NCI-H2171 (cell line): ENCODE results near the gene CAPNS1.

Experiments
- DNase-seq: peaks from one replicate; lab custom pipeline; 2025; lab: John Stamatoyannopoulos, UW

CAPNS1 gene

DNA sequence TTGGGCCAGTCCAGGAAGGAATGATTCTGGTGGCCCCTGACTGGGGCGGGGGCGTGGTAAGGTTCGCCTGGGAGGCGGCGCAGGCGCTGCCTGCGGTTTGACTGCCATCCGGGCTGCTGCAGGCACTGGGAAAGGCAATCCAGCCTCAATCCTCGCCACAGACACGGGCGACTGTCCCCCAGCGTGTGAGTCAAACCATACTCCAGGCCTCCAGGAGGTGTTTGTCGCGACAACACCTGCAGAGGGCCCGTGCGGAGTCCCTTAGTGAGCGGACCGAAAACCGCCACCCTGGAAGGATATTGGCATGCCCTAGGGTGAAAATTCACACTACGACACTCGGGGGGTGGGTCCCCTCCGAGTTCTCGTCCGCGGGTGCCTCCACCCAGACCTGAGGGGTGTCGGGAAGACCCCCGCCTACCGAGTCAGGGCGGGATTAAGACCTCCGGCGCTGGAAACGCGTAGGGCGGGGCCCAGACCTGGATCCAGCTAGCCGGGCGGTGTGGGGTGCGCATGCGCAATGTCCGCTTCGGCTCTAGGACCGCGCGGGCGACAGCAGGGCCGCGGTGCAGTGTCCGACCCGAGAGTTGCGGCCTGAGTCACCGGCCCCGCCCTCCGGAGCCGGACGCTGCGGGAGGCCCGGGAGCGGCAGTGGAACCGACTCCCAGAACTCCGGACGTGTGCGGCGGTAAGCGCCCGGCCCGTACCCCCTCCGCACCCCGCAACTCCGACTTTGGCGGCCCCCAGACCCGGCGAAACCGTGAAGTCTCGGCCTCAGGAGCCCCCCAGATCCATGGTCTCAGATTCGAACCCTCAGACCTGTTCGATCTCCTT, at the start of gene CAPNS1:
TSS of gene CAPNS1 (plus strand) at position 594 of the 831 bp plus-strand sequence. CDS start 946 bp downstream, outside the sequence.
- peak; percentile 90 for DNase-seq

DNA sequence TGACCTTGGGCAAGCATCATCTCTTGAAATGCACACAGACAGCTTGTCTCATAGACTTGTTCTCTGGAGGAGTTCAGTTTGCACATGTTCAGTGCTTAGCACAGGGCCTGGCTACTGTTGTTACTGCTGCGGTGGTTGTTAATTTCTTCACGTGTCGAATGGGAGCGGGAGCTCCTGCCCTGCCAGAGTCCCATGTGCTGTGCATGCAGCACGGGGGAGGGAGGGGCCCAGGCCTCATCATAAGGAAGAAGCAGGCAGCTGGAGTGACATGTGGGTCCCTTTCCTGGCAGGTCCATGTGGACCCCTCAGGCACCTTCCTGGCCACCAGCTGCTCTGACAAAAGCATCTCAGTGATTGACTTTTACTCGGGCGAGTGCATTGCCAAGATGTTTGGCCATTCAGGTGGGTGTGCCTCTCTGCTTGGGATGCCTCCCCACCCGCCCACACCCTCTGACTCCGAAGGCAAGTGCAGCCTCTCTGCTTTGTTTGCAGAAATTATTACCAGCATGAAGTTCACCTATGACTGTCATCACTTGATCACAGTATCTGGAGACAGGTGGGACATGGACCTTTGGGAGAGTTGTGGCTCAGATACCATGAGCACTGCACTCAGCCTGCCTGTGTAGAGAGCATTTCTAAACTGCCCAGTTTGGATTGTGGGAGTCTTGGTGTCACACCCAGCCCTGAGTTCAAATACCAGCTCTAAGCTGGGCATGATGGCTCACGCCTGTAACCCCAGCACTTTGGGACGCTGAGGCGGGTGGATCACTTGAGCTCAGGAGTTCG, 48.8 kb upstream of the CAPNS1 start:
- DNase-seq: no peak

DNA sequence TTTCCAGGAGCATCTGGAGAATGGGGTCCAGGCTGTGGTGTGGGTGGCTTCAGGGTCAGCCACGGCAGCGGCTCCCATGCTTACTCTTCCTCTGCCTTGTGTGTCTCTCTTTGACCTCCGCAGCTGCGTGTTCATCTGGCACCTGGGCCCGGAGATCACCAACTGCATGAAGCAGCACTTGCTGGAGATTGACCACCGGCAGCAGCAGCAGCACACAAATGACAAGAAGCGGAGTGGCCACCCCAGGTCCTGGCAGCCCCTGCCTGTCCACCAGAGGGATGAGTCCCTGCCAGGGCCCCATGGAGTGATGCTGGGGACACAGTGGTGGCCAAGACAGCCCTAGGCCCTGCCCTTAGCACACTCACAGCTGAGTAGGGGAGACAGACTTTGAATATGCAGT, 47.3 kb upstream of the CAPNS1 start:
- no peak for DNase-seq

DNA sequence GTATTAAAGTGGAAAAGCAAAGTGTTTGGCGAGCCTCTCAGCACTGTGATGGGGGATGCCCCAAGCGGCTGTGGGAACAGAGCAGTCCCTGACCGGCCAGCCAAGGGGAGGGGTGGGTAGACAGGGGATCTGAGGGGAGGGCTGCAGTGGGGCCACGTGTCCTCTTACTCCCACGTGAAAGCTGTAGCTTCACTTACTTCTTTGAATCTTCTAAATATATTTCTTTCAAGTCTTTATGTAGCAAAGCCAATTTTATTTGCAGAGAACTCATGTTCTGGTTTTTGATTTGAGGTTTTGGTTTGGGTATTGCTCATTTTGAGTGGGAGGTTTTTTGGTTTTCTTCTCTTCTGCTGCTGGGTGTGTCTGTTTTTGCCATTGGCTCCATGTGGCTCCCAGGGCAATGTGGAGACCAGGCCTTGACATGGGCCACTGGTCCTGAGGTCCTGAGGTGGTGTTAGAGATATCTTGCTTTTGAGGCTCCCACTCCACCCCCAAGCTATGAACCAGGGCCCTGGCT, 46.7 kb upstream of the CAPNS1 start:
- DNase-seq: no peak

DNA sequence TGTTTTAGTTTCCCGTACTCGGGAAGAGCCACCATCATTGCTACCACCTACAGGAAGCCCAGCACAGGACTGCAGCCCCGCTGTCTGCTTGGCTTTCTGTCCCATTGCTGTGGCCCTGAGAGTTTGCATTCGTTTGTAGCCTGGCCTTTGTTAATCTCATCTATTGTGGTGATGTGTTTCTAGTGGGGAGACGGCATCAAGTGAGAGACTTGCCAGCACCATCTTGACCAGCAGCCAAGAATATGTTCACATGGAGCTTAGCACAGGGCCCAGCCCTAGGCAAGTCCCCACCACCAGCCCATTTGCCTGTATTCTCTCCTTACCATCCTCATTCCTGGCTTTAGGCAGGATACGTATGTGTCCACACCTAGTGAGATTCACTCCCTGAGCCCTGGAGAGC, 46.2 kb upstream of the CAPNS1 start:
- DNase-seq: no peak

DNA sequence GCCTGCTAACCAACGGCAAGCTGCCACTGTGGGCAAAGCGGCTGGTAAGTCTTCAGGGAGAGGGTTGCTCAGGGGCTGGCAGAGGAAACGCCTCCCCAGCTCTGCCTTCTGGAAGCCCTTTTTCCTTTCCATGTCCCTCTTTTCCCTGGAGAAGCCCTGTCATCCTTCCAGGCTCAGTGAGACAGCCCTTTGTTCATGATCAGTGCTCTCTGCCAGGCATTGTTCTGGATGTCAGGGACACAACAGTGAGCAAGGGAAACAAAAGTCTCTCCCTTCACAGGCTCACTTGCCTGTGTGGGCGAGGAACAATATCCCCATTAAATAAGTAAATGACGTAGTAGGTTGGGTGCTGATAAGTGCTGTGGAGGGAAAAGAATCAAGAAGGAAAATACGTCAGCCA, 42.8 kb upstream of the CAPNS1 start:
- no peak for DNase-seq

DNA sequence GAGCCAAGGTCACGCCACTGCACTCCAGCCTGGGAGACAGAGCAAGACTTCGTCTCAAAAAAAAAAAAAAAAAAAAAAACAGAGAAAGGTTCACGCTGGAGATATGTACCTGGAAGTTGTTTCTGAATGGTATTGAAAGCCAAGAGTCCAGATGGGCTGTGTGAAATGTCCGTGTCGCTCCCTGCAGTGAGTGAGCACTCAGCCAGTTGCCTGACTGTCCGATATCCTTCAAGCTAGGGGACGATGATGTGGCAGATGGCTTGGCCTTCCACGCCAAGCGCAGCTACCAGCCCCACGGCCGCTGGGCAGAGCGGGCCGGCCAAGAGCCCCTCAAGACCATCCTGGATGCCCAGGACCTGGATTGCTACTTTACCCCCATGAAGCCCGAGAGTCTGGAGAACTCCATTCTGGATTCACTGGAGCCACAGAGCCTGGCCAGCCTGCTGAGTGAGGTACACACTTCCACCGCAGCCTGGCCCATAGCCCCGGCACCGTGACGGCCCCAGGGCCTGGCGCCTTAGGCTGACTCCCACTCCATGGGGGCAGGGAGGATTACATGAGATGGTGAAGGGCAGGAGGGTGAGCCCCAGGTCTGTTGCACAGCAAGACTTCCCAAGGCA, 40.6 kb upstream of the CAPNS1 start:
- no peak for DNase-seq

DNA sequence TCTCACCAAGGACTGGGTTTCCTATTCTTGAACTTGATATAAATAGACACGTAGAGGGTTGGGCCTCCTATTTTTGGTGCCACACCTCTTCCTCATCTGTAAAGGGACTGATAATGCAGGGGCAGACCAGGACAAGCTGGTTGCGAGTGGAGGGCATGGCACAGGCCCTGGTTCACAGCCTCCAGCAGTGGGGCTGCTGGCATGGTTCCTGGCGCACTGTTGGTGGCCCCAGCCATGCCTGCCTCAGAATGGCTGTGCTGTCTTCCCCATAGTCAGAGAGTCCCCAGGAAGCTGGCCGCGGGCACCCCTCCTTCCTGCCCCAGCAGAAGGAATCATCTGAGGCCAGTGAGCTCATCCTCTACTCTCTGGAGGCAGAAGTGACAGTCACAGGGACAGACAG, 39.4 kb upstream of the CAPNS1 start:
- DNase-seq: no peak

DNA sequence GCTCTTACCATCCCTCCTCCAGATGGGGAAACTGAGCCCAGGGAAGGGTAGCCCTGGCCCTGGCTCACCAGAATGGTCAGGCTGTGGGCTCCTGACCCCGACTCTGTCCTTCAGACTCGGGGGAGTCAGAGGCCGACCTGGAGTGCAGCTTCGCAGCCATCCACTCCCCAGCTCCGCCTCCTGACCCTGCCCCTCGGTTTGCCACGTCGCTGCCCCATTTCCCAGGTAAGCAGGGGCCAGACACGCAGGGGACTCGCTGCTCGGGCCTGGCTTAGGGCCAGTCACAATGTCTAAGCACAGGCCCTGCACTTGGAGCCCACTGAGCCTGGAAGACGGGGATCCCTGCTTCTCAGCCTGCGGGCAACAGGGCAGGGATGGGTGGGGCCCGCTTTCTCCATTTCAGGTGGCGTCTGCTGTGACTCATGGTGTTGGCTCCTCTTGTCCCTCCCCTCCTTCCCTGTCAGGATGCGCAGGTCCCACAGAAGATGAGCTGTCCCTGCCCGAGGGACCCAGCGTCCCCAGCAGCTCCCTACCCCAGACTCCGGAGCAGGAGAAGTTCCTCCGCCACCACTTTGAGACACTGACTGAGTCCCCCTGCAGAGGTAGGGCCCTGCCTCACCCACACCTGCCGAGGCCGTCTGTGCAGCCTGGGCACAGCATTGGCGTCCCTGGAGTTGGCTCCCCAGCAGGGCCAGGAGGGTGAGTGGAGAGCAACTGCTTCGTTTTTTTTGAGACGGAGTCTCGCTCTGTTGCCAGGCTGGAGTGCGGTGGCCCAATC, 38.1 kb upstream of the CAPNS1 start:
- no peak for DNase-seq

DNA sequence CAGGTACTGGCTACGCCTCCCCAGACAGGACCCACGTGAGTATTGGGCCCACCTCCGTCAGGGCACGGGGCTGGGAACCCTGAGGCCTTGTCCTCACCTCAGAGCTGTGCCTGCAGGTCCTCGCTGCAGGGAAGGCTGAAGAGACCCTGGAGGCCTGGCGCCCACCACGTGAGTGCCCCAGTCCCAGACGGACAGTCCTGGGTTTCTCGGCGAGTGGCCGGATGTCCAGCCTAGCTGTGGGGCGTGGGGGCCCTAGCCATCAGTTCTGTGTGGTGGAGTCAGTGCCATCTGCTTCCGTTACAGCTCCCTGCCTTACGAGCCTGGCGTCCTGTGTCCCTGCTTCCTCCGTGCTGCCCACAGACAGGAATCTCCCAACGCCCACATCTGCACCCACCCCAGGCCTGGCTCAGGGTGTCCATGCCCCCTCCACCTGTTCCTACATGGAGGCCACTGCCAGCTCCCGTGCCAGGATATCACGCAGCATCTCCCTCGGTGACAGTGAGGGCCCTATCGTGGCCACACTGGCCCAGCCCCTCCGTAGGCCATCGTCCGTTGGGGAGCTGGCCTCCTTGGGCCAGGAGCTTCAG, 36.7 kb upstream of the CAPNS1 start:
- DNase-seq: no peak

DNA sequence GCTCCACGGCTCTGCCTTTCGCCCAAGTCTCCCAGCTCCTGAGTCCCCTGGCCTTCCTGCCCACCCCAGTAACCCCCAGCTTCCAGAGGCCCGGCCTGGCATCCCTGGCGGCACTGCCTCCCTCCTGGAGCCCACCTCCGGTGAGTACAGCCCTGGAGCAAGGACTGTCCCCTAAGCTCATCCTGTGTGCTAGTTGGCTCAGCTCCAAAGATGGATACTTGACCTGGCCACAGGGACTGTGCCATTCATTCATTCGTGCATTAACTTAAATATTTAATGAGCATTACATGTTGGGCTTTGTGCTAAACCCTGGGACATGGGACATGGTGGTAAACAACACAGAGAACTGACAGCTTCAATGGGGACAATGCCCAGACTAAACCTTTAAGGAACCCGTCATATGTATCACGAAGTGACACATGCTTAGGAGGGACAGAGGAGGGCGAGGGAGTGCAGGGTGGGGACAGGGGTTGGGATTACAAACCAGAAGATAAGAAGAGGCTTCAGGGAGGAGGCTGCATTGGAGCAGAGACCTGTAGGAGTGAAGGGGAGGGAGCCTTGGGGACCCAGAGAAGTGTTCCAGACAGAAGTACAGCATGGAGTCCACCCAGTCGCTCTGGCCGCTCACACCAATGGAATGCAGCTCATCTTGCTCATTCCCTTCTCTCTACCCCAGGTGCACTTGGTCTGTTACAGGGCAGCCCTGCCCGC, 35.9 kb upstream of the CAPNS1 start:
- no peak for DNase-seq

DNA sequence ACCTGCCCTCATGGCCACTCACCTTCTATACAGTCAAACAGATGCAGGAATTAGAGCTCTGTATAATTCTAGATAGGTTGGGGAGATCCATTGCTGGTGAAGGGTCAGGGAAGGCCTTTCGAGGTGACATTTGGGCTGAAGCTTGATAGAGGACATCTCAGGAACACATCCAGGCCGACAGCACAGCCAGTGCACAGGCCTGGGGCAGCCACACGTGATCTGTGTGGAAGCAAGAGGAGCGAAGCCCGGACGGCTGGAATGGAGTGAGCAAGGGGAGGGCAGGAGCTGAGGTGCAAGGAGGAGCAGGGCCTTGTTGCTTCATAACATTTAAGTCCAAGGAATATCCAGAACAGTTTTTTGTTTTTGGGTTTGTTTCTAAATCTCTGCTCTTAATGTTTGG, 33.4 kb upstream of the CAPNS1 start:
- no peak for DNase-seq

DNA sequence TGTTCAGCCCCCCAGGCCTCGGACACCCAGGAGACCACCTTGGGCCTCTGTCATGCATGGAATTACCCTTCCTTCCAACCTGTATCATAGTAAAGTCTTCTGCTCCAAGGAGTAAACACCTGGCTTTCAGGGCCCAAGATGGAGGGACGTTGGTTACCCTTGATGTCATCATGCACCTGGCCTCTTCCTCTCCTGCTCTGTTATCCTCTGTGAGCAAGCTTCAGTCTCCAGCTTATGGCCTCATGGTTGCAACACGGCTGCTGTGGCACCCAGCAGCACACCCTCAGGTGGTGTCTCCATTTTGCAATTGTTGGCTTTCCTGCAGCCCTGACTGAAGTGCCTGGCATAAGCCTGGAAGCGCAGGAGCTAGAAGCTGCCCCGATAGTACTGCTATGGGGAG, 32.9 kb upstream of the CAPNS1 start:
- no peak for DNase-seq

DNA sequence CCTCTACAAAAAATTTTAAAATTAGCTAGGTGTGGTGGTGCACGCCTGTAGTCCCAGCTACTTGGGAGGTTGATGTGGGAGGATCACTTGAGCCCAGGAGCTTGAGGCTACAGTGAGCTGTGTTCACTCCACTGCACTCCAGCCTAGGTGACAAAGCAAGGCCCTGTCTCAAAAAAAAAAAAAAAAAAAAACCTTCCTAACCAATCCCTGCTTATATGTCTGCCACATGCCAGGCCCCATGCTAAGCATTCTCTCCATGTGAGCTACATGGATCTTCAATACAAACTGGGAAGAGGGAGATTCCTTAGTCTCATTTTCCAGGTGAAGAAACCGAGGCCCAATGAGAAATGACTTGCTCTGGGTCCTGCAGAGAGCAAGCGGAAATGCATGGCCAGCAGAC, 31.2 kb upstream of the CAPNS1 start:
- DNase-seq: no peak

DNA sequence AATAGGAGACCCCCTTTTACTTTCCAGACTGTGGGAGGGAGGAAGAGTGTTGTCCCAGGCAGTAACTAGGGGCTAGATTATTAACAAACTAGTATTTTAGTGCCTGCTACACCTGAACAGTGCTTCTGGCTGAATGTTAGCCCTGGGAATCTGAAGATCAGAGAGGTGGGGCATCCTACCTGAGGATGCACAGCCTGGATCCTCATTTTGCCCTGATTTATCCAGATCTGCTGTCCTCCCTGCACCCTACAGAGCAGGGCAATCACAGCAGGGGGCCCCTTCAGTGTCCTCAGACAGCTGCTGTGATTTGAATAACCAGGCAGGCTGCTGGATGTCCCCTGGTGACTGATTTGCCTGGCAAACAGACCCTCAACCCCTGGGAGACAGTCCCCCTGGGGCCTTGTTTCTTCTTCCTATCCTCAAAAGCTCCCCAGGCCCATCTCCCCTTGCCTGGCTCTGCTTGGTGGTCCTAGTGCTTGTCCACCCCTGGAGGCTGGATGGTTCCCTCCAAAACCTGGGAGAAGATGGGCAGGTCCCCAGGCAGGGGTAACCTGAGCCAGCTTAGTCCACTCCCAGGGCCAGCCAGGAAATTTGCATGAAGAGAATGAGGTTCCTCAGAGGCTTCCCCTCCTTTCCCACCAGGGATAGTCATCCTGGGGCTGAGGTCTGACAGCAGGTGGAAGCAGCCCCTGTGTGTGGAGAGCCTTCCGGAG, 29.2 kb upstream of the CAPNS1 start, which contains the start of gene OVOL3:
TSS of gene OVOL3 (plus strand) at position 657 of the 713 bp plus-strand sequence. CDS start 60 bp downstream, outside the sequence.
- DNase-seq: no peak

DNA sequence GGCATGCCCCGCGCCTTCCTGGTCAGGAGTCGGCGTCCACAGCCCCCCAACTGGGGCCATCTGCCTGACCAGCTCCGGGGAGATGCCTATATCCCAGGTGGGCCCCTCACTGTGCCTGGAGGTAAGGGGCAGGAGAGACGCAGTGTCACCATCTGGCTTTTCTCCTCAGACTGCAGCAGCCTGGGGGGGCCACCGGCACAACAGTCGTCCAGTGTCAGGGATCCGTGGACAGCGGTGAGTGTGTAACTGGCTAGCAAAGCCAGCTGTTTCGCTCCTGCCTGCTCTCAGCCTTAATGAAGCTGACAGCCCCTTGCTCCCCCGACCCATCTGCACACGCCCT, 28.7 kb upstream of the CAPNS1 start:
- no peak for DNase-seq

DNA sequence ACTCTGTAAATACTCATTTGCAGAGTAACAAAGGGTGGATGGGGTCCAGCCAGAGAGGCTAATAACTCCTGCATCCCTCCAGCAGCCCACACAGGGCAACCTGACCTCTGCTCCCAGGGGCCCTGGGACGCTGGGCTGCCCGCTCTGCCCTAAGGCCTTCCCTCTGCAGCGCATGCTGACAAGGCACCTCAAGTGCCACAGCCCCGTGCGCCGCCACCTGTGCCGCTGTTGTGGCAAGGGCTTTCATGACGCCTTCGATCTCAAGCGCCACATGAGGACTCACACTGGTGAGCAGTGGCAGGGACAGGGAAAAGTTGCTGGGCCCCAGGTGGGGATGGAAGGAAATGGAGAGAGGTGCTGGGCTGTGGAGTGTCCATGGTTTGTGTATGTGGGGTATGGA, 27.2 kb upstream of the CAPNS1 start:
- DNase-seq: no peak

DNA sequence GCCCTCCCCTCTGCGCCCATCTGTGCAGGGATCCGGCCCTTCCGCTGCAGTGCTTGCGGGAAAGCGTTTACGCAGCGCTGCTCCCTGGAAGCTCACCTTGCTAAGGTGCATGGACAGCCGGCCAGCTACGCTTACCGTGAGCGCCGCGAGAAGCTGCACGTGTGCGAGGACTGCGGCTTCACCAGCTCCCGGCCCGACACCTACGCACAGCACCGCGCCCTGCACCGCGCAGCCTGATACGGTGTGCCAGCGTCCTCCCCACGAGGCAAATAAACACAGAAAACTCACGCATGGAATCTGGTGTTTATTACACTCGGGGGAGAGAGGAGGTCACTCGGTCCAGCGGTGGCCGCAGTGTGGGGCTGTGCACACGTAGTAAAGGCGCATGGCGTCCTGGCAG, 26.4 kb upstream of the CAPNS1 start:
- no peak for DNase-seq

DNA sequence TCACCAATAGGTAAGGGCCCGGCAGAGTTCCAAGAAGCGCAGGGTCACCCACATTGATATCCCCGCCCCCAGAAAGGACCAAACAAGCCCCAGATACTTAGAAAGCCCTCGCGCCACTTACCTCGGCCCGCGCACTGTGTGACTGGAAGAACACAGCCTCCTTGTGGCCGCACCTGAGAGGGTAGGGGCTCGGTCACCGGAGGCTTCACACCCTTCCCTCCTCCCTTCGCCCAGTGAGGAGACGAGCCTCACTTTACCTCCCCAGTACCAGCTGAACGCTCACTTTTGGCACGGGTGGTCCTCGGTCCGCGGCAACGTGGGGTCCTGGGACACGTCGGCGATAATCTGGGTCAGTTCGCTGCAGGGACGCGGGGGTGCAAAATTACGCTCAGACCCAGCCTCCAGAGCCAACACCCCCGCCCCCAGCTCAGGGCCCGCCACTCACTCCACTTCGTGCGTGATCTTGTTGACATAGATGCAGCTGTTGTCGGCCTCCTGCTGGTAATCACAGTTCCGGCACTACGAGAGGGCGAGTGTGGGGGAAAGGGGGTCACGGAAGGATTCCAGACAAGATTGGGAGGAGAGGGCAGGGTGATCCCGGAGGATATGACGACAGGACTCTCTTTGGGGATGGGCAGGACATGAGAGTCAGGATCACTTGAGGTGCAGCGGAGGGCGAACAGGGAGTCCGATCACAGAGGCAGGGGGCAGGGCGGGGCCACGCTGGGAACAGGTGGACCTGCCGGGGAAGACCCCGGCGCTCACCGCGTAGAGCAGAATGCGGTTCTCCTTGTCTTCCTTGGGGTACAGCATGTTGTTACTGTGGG, 25.8 kb upstream of the CAPNS1 start:
- DNase-seq: no peak
